ENCODE results near the gene CUL9.

Gene CUL9

DNA sequence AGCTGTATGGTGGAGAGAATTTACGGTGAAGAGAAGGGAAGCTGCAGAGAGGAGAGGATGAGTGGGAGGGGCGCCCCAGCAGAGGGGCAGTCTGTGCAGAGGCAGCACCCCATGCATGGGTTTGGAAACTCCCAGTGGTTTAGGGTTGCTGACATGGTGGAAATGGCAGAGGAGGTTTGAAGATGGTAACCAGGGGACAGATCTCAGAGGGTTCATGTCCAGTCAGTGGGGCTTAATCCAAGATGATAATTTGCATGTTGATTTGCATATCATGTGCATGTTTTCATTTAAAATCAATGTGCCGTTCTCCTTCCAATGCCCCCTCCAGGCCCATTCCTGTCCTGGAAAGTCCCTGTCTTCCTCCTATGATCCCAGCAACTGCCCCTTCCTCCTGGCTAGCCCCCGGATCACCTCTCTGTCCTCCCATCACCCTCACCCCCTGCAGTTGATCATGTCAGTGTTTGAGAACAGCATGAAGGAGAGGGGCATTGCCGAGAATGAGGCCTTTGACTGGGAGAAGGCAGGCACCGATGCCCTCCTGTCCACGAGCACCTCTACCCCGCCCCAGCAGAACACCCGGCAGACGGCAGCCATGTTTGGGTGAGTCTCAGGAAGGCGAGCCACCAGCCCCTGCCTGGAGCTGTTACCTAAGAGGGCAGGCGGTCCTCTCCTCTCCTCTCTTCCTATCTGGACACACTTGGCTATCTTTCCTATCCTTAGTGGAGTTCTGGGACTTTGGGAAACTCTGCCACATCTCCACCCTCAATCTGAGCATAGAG lies 75.6 kb downstream of the CUL9 start:
- no peak for DNase-seq

DNA sequence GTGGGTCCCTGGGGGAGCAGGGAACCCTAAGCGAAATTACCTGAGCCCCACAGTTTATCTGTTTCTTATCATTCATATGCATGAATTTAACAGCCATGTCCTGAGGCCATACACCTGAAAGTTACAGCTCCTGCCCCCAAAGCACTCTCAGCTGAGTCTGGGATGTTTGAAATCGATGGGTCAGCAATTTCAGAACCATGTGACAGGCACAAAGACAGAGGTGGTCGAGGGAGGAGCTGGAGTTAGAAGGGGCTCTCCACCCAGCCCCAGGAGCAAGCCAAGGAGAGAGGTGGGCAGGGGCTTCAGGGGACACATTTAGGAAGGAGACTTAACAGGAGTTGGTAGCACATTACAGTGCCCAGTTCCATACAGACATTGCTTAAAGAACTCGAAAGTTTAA lies 76.2 kb downstream of the CUL9 start:
- DNase-seq, result no peak

DNA sequence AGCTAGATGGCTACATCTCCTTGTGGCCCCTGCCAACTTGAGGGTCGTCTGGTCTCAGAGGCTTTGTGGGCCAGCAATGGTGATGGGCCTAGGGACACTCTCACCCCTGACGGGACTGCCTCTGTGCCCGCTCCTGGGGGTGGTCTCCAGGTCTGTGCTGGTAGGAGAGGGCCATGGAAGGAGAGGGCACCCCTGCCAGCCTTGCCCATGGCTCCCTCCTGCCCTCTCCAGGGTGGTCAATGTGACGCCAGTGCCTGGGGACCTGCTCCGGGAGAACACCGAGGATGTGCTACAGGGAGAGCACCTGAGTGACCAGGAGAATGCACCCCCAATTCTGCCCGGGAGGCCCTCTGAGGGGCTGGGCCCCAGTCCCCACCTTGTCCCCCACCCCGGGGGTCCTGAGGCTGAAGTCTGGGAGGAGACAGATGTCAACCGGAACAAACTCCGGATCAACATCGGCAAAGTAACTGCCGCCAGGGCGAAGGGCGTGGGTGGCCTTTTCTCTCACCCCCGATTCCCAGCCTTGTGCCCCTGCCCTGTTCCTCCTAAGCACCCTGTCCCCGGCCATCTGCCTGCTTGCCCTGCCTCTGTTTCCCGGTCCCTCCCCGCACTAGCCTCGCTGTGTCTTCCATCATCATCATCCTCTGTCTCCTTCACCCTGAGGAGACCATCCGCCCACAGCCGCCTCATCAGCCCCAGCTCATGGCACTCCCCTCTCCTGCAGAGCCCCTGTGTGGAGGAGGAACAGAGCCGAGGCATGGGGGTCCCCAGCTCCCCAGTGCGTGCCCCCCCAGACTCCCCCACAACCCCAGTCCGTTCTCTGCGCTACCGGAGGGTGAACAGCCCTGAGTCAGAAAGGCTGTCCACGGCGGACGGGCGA lies 77.1 kb downstream of the CUL9 start:
- no peak for DNase-seq

DNA sequence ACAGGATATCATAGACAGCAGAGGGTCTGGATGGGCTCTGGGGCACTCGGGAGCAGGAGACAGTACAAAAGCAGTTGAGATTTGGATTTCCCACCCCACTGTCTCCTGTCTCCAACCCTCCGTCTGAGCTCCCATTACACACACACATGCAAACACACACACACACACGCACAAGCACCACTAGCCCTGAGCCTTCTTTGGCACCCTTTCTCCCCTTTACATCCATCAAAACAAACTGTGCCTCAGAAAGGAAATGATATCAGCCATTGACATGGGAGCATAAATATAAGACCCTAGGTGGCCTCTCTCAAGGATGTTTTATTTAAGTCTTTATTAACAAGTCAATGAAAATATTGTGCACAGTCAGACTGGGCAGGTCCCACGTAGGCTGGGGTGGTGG lies 78.8 kb downstream of the CUL9 start:
- no peak for DNase-seq

DNA sequence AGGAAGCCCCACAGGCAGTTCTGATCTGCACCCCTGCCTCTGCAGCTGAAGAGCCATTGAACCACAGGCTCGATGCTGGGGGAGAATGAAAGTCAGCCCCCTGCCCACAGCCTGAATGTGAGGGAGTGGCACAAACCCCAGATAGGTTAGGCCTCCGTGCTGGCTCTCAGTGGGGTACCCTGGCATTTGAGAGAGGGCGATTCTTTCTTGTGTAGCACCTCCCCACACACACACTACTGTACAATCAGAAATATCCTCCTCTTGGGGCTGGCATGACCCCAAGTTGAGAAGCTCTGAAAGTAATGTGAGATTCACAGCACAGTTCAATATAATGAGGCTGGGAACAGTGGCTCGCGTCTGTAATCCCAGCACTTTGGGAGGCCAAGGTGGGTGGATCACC lies 79.2 kb downstream of the CUL9 start:
- no peak for DNase-seq

DNA sequence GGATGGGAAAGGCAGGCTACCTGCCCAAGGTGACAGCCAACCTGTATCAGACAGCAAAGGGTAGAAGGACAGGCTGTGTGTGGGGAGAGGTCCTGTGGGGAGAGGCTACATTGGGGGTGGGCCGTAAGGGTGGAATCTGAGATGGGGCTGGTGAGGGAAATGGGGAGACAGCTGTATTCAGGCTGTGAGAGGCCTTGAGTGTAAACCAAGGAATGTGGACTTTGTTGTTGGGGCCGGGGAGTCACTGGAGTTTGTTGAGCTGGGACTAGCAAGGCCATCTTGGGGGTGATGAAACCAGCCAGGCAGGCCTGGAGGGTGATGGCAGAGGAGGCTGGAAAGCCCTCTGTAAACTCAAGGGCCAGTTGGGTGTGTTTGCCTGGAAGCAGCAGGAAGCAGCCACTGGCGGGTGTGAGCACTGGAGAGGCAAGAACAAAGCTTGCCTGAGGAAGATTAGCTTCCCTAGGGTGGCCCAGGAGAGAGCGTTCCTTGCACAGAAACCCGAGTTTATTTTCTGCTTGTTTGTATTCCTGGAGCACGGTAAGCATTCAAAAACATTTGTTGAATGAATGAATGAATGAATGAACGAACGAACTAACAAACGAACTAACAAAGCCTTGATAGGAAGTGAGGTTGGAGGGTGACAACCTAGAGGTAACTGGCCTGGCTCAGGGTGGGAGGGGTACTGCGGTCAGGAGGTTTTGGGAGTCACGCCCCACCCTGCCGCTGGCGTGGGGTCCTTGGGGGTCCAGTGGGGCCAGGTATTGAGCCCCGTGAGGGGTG lies 80.2 kb downstream of the CUL9 start:
- no peak for DNase-seq

DNA sequence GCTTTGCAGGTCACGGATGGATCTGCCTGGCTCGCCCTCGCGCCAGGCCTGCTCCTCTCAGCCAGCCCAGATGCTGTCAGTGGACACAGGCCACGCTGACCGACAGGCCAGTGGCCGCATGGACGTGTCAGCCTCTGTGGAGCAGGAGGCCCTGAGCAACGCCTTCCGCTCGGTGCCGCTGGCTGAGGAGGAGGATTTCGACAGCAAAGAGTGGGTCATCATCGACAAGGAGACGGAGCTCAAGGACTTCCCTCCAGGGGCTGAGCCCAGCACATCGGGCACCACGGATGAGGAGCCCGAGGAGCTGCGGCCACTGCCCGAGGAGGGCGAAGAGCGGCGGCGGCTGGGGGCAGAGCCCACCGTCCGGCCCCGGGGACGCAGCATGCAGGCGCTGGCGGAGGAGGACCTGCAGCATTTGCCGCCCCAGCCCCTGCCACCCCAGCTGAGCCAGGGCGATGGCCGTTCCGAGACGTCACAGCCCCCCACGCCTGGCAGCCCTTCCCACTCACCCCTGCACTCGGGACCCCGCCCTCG lies 80.9 kb downstream of the CUL9 start:
- no peak for DNase-seq

DNA sequence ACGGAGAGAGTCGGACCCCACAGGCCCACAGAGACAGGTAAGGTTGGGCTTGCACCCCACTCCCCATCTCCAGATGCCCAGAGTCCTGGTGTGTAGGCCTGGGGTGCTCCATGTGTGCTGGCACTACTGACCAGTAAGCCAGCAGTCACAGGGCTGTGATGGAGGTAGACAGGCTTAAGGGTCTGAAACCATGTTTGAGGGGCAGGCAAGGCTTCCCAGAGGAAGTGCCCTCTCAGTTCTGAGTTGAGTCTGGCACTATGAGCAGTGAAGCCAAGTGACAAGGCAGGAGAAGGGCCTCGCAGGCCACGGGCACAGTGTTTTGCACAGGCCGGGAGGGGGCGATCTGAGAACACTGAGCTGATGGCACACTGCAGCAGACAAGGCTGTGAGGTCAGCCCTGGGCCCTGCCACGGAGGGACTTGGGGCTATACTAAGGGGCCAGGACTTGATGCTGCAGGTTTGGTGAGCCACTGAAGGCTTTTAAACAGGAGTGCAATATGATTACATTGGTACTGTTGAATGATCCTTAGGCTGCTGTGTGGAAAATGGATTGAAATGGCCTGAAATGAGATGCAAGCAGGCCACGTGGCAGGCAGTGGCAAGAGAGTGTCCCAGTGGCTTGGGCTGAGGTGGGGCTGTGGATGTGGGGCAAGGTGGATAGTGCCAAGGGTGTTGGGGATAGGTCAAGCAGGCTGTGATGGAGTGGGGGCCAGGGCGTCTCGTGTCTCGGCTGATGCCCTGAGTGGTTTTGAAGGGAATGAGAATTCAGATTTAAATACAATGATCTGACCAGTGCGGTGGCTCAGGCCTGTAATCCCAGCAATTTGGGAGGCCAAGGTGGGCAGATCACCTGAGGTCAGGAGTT lies 81.5 kb downstream of the CUL9 start:
- DNase-seq, result peak; percentile 43 to 78 (median 62)

DNA sequence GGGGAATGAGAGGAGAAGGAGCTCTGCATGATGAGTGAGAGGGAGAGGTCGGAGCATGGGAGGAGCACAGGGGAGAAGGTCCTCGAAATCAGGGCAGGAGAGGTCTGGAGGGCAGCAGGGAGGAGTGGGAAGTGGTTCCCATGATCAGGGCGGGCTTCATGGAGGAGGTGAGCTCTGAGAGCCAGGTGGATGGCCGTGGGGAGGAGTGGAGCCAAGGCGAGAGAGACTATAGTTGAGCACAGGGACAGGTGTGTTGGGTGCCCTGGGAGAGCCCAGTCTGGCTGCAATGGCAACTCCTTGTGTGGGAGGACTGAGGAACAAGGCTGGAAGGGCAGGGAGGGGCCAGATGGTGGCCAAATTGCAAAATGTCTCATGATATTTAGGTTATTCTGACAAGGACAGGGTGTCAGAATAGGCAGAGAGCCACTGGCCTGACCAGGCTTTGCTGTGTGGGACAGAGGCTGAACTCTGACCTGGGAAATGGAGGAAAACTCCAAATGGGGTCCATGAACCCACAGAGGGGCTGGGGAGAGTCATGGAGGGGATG lies 82.7 kb downstream of the CUL9 start:
- DNase-seq, result no peak

DNA sequence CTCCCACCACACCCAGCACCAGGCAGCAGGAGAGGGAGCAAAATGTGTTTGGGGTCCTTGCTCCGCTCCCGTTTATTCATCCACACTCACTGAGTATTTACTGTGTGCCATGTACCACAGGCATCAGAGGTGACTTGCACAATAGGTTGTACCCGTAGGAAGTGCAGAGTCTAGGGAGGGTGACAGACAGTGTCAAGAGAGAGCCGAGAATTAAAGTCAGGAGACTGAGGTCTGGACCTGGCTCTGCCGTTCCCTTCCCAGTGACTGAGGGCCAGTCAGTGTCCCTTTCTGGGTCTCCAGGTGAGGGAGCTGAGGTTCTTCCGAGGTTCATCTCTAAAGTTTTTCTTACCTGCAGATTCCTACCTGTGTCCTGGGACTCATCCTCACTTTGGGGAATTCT lies 83.6 kb downstream of the CUL9 start:
- DNase-seq, result no peak

DNA sequence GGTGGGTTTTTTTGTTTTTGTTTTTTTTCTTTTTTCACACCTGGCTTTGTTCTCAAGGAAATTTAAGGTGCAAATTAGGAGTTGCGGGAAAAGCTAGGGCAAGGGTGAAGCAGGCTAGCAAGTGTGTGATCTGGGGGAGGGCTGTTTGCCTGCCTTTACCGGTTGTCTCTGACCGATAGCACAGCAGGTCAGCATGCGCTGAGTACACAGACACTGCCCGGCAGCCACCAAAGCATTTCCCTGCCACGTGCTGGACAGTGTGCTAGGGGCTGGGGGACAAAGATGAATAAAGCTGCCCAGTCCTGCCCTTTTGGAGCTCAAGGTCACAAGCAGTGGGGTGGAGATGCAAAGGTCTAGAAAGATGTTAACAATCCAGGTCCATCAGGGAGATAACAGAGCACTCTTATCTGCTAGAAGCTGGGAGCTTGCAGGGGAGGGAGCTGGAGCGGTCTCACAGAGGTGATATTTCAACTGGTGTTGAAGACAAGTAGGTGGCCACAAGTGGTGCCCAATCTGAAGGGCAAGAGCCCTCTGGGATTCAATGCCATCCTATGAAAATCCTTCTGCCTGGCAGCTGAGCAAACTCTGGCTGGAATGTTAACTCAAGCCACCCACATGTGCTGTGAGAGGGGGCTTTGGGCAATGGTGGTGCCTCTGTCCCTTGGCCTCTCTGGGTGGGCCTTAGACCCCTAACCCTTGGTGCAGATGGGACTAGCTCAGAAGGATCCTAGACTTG lies 85.8 kb downstream of the CUL9 start:
- no peak for DNase-seq

DNA sequence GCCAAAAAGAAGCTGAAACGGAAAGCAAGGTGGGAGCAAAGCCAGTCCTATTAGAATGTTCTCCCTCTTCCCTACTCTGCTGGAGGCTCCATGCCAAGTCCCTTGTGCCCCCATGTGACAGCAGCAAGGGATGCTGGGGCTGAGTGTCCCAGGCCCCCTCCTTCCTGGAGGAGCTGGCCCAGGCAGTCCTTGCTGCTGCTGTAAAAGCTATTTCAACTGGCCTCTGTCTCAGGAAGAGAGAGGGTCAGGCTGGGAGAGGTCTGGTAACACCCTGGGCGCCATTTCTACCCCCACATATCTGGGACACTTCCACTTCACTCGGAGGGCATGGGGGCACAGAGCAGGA lies 86.3 kb downstream of the CUL9 start:
- DNase-seq, result no peak

DNA sequence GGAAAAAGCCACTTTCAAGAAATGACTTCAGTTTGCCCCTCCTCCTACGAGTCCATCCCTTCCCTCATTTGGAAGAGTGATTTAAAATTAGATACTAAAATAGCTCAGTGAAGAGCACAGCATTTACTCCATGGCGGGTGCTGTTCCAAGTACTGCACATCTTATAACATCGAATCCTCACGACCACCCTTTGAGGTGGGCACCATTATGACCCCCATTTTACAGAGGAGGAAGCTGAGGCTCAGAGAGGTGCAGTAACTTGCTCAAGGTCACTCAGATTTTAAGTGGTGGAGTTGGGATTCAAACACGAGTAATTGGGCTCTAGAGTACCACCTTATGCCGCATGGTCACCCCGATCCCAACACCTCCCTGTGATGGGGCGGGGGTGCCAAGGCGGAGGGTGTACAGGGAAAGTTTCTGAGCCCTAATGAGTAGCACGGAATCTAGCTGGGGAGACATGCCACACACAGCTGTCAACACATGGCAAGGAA lies 86.8 kb downstream of the CUL9 start:
- DNase-seq, result no peak

DNA sequence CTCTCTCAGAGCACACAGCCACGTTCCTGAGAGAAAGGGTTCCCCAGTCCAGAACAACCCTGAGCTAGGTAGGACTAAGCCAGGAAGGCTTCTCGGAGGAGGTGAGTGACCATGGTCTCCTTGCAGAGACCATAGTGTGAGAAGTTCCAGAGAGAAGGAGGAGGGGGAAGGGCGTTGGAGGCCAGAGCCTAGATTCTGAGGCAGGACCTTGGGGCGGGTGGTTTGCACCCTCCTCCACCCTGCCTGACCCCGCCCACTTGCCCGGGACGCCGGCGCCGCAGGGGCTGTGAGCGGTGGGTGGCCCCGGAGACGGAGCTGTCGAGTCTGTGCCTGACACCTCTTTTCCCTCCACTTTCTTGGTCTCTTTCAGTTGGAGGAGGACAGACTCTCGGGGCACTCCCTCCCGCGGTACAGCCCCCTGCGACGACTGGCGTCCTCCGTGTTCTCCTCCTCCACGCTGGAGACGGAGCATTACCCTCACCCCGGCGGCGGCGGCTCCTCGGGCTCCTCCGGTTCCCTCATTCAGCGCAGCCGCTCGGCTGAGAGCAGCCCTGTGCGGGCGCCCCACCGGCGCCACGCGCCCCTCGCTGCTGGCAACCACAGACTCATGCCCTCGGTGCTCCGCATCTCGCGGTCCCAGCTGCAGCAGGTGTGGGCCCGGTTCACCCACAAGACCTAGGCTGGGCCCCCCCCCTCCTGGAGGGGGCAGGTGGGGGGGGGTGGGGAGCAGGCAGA lies 87.4 kb downstream of the CUL9 start:
- peak in 4 of 5 experiments; percentile 9 to 31 (median 23) for DNase-seq

DNA sequence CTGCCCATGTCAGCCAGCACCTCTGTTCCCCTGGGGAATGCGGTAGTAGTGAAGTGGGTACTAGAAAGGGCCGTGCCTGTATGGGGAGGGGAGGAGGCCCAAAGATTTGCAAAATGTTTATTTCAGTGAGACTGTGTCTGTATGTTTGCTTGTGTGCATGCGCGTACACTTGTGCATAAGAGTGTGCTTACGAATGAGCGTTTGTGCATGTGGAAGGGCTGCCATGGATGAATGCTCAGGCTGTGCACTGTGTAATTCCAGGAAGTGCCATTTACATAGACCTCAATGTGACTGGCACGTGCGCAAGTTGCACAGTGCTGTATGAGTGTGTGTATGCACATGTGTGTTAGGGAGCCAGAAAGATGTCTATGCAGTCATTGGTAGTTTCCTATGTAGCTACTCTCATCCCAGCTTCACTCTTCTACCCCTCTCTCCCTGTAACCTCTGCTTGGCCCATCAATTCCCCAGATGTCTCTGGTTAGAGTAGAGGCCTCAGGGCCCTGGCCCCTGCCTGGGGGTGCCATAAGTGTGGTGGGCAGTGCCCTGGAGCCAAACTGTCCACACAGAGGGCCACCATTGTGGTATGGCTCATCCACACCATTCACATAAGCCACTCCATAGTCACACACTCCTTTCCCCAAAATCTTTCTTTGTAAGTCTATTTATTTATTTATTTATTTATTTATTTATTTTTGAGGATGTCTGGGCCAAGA lies 89.3 kb downstream of the CUL9 start:
- no peak for DNase-seq

DNA sequence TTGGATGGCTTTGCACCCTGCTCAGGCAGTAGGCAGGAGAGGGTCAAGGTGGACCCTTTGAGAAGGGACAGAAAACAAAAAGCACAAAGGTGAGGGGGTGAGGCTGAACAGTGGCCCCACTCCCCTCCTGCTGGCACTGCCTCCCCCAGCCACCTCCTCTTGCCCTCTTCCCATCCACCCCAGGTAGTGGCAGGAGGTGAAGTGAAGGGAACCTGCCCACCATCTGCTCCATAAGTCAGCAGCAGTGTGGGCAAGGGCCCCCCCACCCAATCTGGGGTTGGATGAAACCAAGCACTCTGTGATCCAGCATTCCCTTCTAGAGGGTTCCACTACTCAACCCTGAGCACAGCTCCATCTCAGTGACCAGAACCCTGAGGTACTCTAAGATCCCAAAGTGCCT lies 89.9 kb downstream of the CUL9 start:
- no peak for DNase-seq

DNA sequence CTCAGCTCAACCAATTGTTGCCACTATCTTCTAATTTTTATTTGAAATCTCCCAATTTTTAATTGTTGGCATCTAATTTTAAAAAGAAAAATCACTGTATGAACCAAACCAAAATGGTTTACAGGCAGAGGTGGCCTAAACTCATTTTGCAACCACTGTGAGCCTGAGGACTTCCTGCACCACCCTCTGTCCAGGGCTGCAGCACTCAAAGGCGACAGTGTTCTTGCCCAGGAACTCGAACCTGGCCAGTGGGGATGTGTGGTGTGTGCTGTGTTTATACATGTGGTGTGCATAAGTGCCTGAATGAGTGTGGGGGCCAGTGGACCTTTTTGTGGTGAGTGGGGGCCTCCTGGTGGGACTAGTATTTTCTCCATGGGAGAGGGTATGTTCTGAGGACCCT lies 91.7 kb downstream of the CUL9 start:
- DNase-seq, result no peak

Measured in T-helper 2 cell (primary cell).